Ovary (tissue), 9 donors: Measurements from ENCODE around the gene TPK1. TPM values are rescaled to one million over a fixed set of nuclear protein-coding genes. Genes with fewer than 3 reads are reported as not detected.

Experiments
- DNase-seq, 5 donors: peaks; one replicate each; pipeline ENCODE4 v3.0.0-alpha.2; 2019 to 2020
- H3K27ac ChIP-seq, 2 donors: fragments of 200-600 bp; one replicate each; pipeline versions ENCODE4 v1.5.1 to v1.8.0; 2019 to 2022
- H3K27me3 ChIP-seq: fragments of 200-600 bp; one replicate; pipeline ENCODE4 v1.8.0; 2022
- H3K36me3 ChIP-seq: fragments of 200-600 bp; sonication (generic); one replicate; pipeline ENCODE4 v1.5.1; 2019
- H3K4me1 ChIP-seq: one replicate; pipeline ENCODE4 v1.8.1; 2013; ENCODE audit warnings: mild to moderate bottlenecking, moderate library complexity; ENCODE audit not compliant: insufficient read depth
- H3K4me3 ChIP-seq: fragments of 200-600 bp; sonication (generic); one replicate; pipeline ENCODE4 v1.5.1; 2017
- H3K9me3 ChIP-seq, 2 donors: fragments of 200-600 bp in 1 of 2; sonication (generic) in 1 of 2; one replicate each; pipeline versions ENCODE4 v1.5.1 to v1.8.1; 2013 to 2019; ENCODE audit warnings: mild to moderate bottlenecking in 1 of 2, moderate library complexity in 1 of 2
- EP300 ChIP-seq: sonication (generic); formaldehyde crosslinking; IDR thresholded peaks from one replicate; pipeline ENCODE4 v1.6.1; 2017; ENCODE audit warnings: antibody characterized with exemption
- POLR2A ChIP-seq: fragments of 450-650 bp; IDR thresholded peaks from one replicate; pipeline ENCODE4 v1.6.1; 2017; ENCODE audit warnings: antibody characterized with exemption, mild to moderate bottlenecking, moderate library complexity
- WGBS, 3 donors: extraction: QIAGEN DNeasy Blood & Tissue Kit in 1 of 3; methylation state at CpG; one replicate each; pipeline versions ENCODE4 v1.1.5 to v1.1.7; 2013 to 2017; 5-methylcytosine and 5-hydroxymethylcytosine counted together
- intact Hi-C, 4 donors: fragments of 100-400 bp; cut with DNase I; formaldehyde crosslinking; loops; one replicate each; pipeline versions ENCODE4 v1.11.0 to v1.15.1; 2022 to 2023
- polyA plus RNA-seq, 2 donors: library from polyadenylated mRNA; stranded (reverse); fragments of 200-250 nt in 1 of 2; fragments of 350-450 nt in 1 of 2; fragmentation: Illumina TruSeq in 1 of 2; extraction: RNeasy Lipid Tissue Mini Kit (QIAGEN cat#74804) in 1 of 2; gene quantifications; one replicate each; pipeline ENCODE4 v1.2.3, GENCODE V29; 2013 to 2014
- total RNA-seq, 7 donors: library from RNA; depleted of rRNA in 2 of 7; stranded (reverse); fragments of >200 nt in 2 of 7; fragmentation: NEBNext Ultra II Directional in 3 of 7; extraction: Animal tissue kit (Norgen Biotek cat#: 25700) in 3 of 7; gene quantifications; one replicate each; pipeline versions ENCODE4 v1.1.0 to v1.2.4, GENCODE V29; 2016 to 2023
- TF ChIP-seq, protein P1 (sequence below), 3 donors: fragments of 450-650 bp in 2 of 3; fragments of 200-600 bp in 1 of 3; IDR thresholded peaks; one replicate each; pipeline versions ENCODE4 v1.5.1 to v1.8.0; 2016 to 2022; ENCODE audit warnings: antibody characterized with exemption in 3 of 3, mild to moderate bottlenecking in 1 of 3
- donor health status: DM: no; HTN: no; CAD: no; lungs with moderate emphysema.
- donor health status: DM: no; HTN: no; CAD: no.
- donor health status: Bipolar disorder and iron deficiency.
- donor health status: DM: yes; HTN: yes; CAD: no.
- donor health status: DM: no; HTN: no; CAD: no.
- donor health status: DM: yes; HTN: yes; CAD: no.

Gene TPK1
- total and polyA plus RNA-seq, 9 donors: 3.2 to 13.1 (median 4.6) TPM

GRCh38 chr7:144629598-144629997 is 206.3 kb downstream of the TPK1 start:
- Histone ChIP-seq H3K9me3 (no peaks in the 10 kb centered on the region), H3K27ac (no peak overlapping the region), H3K36me3 (no peaks in the 10 kb centered on the region), H3K27me3 (no peaks in the 10 kb centered on the region), H3K4me1 (no peaks in the 10 kb centered on the region), H3K4me3 (no peak overlapping the region)
- intact Hi-C loops: no loop called here
- DNase-seq: no peak
- TF ChIP-seq POLR2A: no peak
- TF ChIP-seq, protein P1, sequence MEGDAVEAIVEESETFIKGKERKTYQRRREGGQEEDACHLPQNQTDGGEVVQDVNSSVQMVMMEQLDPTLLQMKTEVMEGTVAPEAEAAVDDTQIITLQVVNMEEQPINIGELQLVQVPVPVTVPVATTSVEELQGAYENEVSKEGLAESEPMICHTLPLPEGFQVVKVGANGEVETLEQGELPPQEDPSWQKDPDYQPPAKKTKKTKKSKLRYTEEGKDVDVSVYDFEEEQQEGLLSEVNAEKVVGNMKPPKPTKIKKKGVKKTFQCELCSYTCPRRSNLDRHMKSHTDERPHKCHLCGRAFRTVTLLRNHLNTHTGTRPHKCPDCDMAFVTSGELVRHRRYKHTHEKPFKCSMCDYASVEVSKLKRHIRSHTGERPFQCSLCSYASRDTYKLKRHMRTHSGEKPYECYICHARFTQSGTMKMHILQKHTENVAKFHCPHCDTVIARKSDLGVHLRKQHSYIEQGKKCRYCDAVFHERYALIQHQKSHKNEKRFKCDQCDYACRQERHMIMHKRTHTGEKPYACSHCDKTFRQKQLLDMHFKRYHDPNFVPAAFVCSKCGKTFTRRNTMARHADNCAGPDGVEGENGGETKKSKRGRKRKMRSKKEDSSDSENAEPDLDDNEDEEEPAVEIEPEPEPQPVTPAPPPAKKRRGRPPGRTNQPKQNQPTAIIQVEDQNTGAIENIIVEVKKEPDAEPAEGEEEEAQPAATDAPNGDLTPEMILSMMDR (IDR thresholded peaks at IDR 0.05): no peak
- no peak for TF ChIP-seq EP300

DNA sequence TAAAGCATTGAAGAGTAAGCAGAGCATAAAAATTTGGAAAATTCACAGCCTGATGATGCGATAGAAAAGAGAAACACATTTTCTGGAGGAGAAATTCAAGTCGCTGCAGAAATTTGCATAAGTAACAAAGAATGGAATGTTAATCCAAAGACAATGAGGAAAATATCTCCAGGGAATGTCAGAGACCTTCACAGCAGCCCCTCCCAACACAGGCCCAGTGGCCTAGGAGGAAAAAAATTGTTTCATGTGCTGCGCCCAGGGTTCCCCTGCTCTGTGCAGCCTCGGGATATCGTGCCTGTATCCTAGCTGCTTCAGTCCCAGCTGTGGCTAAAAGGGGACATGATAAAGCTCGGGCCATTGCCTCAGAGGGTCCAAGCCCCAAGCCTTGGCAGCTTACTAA is 206.8 kb downstream of the TPK1 start:
- intact Hi-C loops: no loop called here
- WGBS, 3 donors: 92 to 93% (median 93%) methylated on average over 6 of the region's 6 CpGs
- DNase-seq: no peak
- Histone ChIP-seq H3K4me3 (no peak overlapping the region), H3K36me3 (no peaks in the 10 kb centered on the region), H3K4me1 (no peaks in the 10 kb centered on the region), H3K9me3 (no peaks in the 10 kb centered on the region), H3K27me3 (no peaks in the 10 kb centered on the region), H3K27ac (no peak overlapping the region)
- TF ChIP-seq EP300 (no peak), POLR2A (no peak)
- TF ChIP-seq, protein P1 (IDR thresholded peaks at IDR 0.05): no peak

DNA sequence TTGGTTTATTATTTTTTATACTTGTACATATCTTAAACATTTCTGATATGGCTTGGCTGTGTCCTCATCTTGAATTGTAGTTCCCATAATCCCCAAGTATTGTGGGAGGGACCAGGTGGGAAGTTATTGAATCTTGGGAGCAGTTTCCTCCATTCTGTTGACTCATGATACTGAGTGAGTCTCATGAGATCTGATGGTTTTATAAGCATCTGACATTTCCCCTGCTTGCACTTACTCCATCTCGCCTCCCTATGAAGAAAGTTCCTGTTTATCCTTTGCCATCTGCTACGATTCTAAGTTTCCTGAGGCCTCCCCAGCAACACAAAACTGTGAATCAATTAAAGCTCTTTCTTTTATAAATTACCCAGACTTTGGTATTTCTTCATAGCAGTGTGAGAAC is 207.7 kb downstream of the TPK1 start:
- no peak overlapping the region for H3K27ac ChIP-seq
- WGBS, 3 donors: 69 to 78% (median 73%) methylated on average over 2 of the region's 2 CpGs
- DNase-seq: no peak
- H3K36me3 ChIP-seq: no peaks in the 10 kb centered on the region
- no peak overlapping the region for H3K4me3 ChIP-seq
- no peaks in the 10 kb centered on the region for H3K4me1 ChIP-seq
- intact Hi-C loops: no loop called here
- H3K27me3 ChIP-seq: no peaks in the 10 kb centered on the region
- no peaks in the 10 kb centered on the region for H3K9me3 ChIP-seq
- TF ChIP-seq, protein P1 (IDR thresholded peaks at IDR 0.05): no peak
- no peak for TF ChIP-seq EP300
- TF ChIP-seq POLR2A: no peak

DNA sequence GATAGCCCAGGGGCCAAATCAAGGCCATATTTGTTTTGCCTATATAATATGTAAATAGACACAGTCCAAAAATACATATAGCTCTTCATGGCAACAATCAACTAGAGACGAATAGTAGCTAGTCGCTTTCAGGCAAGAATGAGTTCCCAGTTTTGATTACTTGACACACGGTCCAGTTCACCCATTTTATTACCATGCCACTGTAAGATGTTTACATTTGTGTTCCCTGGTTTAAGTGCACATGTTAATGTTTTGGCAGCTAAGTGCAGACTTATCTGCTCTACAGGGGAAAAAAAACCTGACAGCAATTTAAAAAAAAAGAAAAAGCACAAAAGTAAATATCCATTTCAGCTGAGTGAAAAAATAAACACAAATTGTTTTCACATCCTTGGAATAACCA is 213.1 kb downstream of the TPK1 start:
- WGBS, 3 donors: 43 to 63% (median 52%) methylated on average over 3 of the region's 3 CpGs
- H3K36me3 ChIP-seq: no peaks in the 10 kb centered on the region
- no peak for DNase-seq
- TF ChIP-seq EP300: no peak
- no peak for TF ChIP-seq POLR2A
- TF ChIP-seq, protein P1 (IDR thresholded peaks at IDR 0.05): no peak
- H3K27ac ChIP-seq: no peak overlapping the region
- intact Hi-C loops: no loop called here
- no peaks in the 10 kb centered on the region for H3K27me3 ChIP-seq
- no peak overlapping the region for H3K4me3 ChIP-seq
- no peaks in the 10 kb centered on the region for H3K9me3 ChIP-seq
- H3K4me1 ChIP-seq: no peaks in the 10 kb centered on the region

DNA sequence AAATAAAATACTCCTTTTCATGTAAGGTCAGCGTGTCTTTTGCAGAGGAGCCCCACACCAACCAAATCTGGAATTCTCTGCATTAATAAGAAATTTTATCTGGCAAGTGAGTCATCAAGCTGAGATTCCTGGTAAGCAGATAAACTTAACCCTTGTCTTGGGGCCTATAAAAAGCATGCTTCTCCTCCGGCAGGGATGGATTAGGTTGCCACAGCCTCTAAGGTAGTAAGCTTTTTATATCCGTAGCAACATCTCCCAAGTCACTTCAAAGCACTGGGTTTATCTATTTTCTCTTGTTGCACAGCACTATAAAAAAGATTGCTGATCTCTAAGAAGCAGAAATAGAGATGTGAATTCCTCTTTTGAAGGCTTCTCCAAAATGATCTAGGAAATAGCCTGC is 229.6 kb downstream of the TPK1 start:
- TF ChIP-seq POLR2A: no peak
- no peak for TF ChIP-seq EP300
- TF ChIP-seq, protein P1 (IDR thresholded peaks at IDR 0.05): no peak
- WGBS, 3 donors: 8 to 16% (median 10%) methylated on average over 3 of the region's 3 CpGs
- H3K4me1 ChIP-seq: no peaks in the 10 kb centered on the region

More for the DNA sequence above, 229.6 kb downstream of the TPK1 start:
- no peak for DNase-seq
- intact Hi-C loops: no loop called here
- Histone ChIP-seq H3K27ac (no peak overlapping the region), H3K4me3 (no peak overlapping the region), H3K27me3 (no peaks in the 10 kb centered on the region), H3K9me3 (no peaks in the 10 kb centered on the region), H3K36me3 (no peaks in the 10 kb centered on the region)
